Nephron (organoid): ENCODE measurements around the gene CCNK.

Experiments
- H3K27ac Mint-ChIP-seq, 3 experiments: 2 replicates each; pipeline ENCODE4 v1.8.0; 2020; ENCODE audit warnings: mixed read lengths in 3 of 3, mild to moderate bottlenecking in 2 of 3, moderate library complexity in 1 of 3
- H3K27me3 Mint-ChIP-seq: 2 replicates; pipeline ENCODE4 v1.8.0; 2021; ENCODE audit warnings: low read depth, mild to moderate bottlenecking, moderate library complexity, mixed read lengths
- H3K36me3 Mint-ChIP-seq: 2 replicates; pipeline ENCODE4 v1.8.0; 2020; ENCODE audit warnings: low read depth, mixed read lengths
- H3K4me1 Mint-ChIP-seq: 2 replicates; pipeline ENCODE4 v1.8.0; 2020; ENCODE audit warnings: mixed read lengths
- H3K4me3 Mint-ChIP-seq, 3 experiments: 2 replicates each; pipeline ENCODE4 v1.8.0; 2020; ENCODE audit warnings: mild to moderate bottlenecking in 3 of 3, mixed read lengths in 3 of 3, moderate library complexity in 2 of 3
- H3K9me3 Mint-ChIP-seq: 2 replicates; pipeline ENCODE4 v1.8.0; 2020; ENCODE audit warnings: mixed read lengths
- TF ChIP-seq, protein P1 (sequence below), 3 experiments: fragments of 200-600 bp; sonication (generic); IDR thresholded peaks; one replicate each; pipeline ENCODE4 v1.5.0; 2021; ENCODE audit warnings: antibody characterized with exemption in 3 of 3; ENCODE audit not compliant: unreplicated experiment in 3 of 3

CCNK gene

DNA sequence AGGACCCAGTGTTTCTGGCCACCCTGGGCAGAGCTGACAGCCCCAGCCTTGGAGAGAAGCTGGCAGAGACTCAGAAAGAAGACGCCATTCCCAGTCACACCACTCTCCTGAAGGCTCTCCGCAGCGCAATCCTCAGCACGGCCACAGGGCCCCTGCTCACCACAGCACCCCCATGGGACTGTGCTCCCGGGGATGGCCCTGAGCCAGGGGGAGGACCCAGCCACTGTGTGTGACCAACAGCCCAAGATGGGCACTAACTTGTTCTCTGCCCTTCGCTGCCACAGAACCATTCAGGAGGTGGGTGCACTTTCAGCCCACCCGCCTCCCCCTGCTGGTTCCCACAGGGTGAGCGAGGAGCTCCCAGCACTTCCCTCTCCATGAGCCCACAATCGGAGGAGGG, 57.1 kb downstream of the CCNK start:
- Mint-ChIP-seq H3K27me3 (peaks cover 4% of the 10 kb centered on the region), H3K4me1 (peaks cover 29% of the 10 kb centered on the region), H3K4me3 (no peak overlapping the region), H3K9me3 (no peaks in the 10 kb centered on the region), H3K36me3 (no peaks in the 10 kb centered on the region), H3K27ac (peak overlapping the region in 2 of 3 experiments; percentile 16 to 47)
- TF ChIP-seq, protein P1, sequence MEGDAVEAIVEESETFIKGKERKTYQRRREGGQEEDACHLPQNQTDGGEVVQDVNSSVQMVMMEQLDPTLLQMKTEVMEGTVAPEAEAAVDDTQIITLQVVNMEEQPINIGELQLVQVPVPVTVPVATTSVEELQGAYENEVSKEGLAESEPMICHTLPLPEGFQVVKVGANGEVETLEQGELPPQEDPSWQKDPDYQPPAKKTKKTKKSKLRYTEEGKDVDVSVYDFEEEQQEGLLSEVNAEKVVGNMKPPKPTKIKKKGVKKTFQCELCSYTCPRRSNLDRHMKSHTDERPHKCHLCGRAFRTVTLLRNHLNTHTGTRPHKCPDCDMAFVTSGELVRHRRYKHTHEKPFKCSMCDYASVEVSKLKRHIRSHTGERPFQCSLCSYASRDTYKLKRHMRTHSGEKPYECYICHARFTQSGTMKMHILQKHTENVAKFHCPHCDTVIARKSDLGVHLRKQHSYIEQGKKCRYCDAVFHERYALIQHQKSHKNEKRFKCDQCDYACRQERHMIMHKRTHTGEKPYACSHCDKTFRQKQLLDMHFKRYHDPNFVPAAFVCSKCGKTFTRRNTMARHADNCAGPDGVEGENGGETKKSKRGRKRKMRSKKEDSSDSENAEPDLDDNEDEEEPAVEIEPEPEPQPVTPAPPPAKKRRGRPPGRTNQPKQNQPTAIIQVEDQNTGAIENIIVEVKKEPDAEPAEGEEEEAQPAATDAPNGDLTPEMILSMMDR (IDR thresholded peaks at IDR 0.05; ENCODE audit: unreplicated experiment in 3 of 3) = peak in 1 of 3 experiments; percentile 17

DNA sequence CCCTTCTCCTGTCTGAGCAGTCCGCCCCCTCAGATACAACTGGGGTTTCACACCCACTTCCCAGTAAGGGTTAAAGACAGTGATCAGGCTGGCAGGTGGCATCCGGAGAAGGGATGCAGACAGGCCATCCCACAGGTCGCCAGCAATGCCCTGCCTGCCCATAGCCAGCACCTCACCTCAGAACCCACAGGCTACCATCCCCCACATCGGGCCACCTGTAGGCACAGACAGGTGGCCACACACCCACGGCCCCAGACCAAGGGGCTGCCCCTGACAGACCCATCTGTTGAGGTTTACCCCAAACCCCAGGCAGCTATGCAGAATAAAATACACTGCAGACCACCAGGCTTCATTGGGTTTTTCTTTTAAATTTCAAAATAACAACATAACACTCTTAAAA, 57.5 kb downstream of the CCNK start:
- H3K4me1 Mint-ChIP-seq = peaks cover 32% of the 10 kb centered on the region

DNA sequence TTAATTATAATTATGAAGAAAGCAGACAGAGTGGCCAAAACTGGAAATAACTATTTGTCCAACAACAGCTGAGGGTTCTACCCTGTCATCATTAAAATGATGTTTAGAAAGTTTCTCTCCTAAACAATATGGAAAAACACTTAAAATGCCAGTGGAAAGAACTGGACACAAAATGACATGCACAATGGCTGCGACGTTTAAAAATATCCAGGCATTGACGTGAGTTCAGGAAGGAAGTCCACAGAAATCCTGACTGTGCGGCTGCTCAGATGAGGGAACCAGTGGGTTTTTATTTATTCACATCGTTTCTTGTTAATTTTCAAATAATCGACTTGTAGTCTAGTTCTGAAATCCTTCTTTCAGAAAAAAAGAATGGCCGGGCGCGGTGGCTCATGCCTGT, 58.3 kb downstream of the CCNK start:
- TF ChIP-seq, protein P1 (IDR thresholded peaks at IDR 0.05; ENCODE audit: unreplicated experiment in 3 of 3) = no peak
- H3K9me3 Mint-ChIP-seq = no peaks in the 10 kb centered on the region
- peaks cover 4% of the 10 kb centered on the region for H3K27me3 Mint-ChIP-seq
- H3K4me1 Mint-ChIP-seq = peaks cover 38% of the 10 kb centered on the region
- no peak overlapping the region for H3K4me3 Mint-ChIP-seq
- no peak overlapping the region for H3K27ac Mint-ChIP-seq
- H3K36me3 Mint-ChIP-seq = no peaks in the 10 kb centered on the region

More for the DNA sequence above, 57.5 kb downstream of the CCNK start:
- TF ChIP-seq, protein P1 (IDR thresholded peaks at IDR 0.05; ENCODE audit: unreplicated experiment in 3 of 3) = no peak
- no peak overlapping the region for H3K27ac Mint-ChIP-seq
- no peak overlapping the region for H3K4me3 Mint-ChIP-seq
- peaks cover 4% of the 10 kb centered on the region for H3K27me3 Mint-ChIP-seq
- H3K9me3 Mint-ChIP-seq = no peaks in the 10 kb centered on the region
- H3K36me3 Mint-ChIP-seq = no peaks in the 10 kb centered on the region

GRCh38 chr14:99540196-99541032, 59.2 kb downstream of the CCNK start:
- Mint-ChIP-seq H3K36me3 (no peaks in the 10 kb centered on the region), H3K27me3 (peaks cover 8% of the 10 kb centered on the region), H3K27ac (no peak overlapping the region), H3K9me3 (no peaks in the 10 kb centered on the region), H3K4me1 (peaks cover 48% of the 10 kb centered on the region), H3K4me3 (no peak overlapping the region)
- TF ChIP-seq, protein P1 (IDR thresholded peaks at IDR 0.05; ENCODE audit: unreplicated experiment in 3 of 3) = no peak

DNA sequence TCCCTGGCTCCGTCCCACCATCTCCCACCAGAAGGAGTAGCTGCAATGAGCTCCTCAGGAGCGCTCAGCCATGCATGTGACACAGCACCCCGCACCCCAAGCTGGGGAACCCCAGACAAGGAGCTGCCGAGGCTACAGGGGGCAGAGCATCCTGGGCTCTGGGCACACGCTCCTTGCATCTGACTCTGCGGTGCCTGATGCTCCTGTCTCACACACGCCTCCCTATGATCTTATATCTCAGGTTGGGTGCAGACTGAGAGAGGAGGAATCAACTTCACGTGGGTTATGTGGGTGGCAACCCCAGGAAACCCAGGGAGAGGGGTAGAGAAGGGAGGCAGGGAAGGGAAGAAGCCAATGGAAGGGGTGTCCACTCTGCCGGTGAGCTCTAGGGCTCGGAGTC, 60.0 kb downstream of the CCNK start:
- TF ChIP-seq, protein P1 (IDR thresholded peaks at IDR 0.05; ENCODE audit: unreplicated experiment in 3 of 3) = no peak
- Mint-ChIP-seq H3K4me1 (peaks cover 56% of the 10 kb centered on the region), H3K4me3 (no peak overlapping the region), H3K27me3 (peaks cover 8% of the 10 kb centered on the region), H3K9me3 (no peaks in the 10 kb centered on the region), H3K36me3 (no peaks in the 10 kb centered on the region), H3K27ac (peak overlapping the region; percentile 25 to 32 (median 29))
